ENCODE data around the gene LIPK. TPM values are rescaled to one million over a fixed set of nuclear protein-coding genes. Genes with fewer than 3 reads are reported as not detected.
A peak's percentile ranks its signal among the peaks of the same experiment; 100 is the strongest.

The LIPK gene
- total RNA-seq, 6 experiments from 2014 or later: not detected

- TF ChIP-seq, protein P1, sequence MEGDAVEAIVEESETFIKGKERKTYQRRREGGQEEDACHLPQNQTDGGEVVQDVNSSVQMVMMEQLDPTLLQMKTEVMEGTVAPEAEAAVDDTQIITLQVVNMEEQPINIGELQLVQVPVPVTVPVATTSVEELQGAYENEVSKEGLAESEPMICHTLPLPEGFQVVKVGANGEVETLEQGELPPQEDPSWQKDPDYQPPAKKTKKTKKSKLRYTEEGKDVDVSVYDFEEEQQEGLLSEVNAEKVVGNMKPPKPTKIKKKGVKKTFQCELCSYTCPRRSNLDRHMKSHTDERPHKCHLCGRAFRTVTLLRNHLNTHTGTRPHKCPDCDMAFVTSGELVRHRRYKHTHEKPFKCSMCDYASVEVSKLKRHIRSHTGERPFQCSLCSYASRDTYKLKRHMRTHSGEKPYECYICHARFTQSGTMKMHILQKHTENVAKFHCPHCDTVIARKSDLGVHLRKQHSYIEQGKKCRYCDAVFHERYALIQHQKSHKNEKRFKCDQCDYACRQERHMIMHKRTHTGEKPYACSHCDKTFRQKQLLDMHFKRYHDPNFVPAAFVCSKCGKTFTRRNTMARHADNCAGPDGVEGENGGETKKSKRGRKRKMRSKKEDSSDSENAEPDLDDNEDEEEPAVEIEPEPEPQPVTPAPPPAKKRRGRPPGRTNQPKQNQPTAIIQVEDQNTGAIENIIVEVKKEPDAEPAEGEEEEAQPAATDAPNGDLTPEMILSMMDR (IDR thresholded peaks at IDR 0.05): no peak
- H3K27me3 Mint-ChIP-seq (ENCODE audit: insufficient read depth): peaks cover 37% of the 10 kb centered on the region
- H3K4me1 Mint-ChIP-seq (ENCODE audit: low read depth): no peaks in the 10 kb centered on the region
- H3K36me3 Mint-ChIP-seq (ENCODE audit: low read depth): no peaks in the 10 kb centered on the region
- H3K9me3 Mint-ChIP-seq: no peaks in the 10 kb centered on the region
- H3K4me3 Mint-ChIP-seq: no peak overlapping the region
- H3K27ac Mint-ChIP-seq: no peak overlapping the region
- no peak for DNase-seq
Measured at GRCh38 chr10:88721392-88721791, 15.3 kb downstream of the LIPK start.

DNA sequence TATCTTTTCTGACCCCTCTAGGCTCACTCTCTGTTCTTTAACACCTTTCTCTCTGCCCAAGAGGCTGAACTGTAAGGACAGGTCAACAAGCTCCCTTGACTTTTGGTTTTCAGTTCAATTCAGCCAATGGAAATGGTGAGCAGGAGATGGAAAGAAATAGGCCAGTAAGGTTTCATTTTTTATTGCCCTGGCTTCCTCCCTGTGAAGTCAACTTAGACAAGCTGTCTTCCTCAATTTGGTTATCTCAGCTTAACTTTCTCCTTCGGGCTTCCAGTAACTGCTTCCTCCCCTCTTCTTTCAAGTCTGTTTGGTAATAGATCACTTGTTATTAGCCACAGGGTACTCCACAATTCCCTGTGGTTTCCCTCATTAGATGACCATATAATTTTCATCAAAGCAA is 19.7 kb downstream of the LIPK start:
- Mint-ChIP-seq H3K4me3 (no peak overlapping the region), H3K9me3 (no peaks in the 10 kb centered on the region), H3K4me1 (ENCODE audit: low read depth) (no peaks in the 10 kb centered on the region), H3K27me3 (ENCODE audit: insufficient read depth) (peaks cover 33% of the 10 kb centered on the region), H3K36me3 (ENCODE audit: low read depth) (no peaks in the 10 kb centered on the region), H3K27ac (no peak overlapping the region)
- TF ChIP-seq, protein P1 (IDR thresholded peaks at IDR 0.05): no peak
- DNase-seq: no peak

DNA sequence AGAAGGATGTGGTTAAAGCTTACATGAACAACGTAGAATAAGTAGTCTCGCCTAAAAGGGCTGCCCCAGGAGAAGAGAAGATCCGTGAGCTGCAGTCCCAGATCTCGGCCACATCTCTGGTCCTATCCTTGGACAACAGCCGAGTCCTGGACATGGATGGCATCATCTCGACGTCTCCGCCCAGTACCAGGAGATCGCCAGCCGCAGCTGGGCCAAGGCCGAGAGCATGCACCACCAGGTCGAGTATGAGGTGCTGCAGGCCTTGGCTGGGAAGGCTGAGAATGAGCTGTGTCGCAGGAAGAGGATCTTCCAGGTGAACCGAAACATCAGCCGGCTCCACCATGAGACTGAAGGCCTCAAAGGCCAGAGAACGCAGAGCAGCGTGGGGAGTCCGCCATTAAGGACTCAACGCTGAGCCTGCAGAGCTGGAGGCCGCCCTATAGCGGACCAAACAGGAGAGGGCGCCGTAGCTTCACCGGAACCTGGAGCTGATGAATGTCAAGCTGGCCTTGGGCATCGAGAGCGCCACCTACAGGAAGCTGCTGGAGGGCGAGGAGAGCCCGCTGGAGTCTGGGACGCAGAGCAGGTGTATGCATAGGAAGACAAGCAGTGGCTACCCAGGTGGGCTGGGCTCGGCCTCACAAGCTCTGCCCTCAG is 22.2 kb downstream of the LIPK start:
- Mint-ChIP-seq H3K27ac (no peak overlapping the region), H3K27me3 (ENCODE audit: insufficient read depth) (peaks cover 27% of the 10 kb centered on the region), H3K36me3 (ENCODE audit: low read depth) (no peaks in the 10 kb centered on the region), H3K4me3 (no peak overlapping the region), H3K4me1 (ENCODE audit: low read depth) (no peaks in the 10 kb centered on the region; the same call in 1 of the 2 replicates), H3K9me3 (no peaks in the 10 kb centered on the region)
- TF ChIP-seq, protein P1 (IDR thresholded peaks at IDR 0.05): peak; percentile 67
- no peak for DNase-seq

DNA sequence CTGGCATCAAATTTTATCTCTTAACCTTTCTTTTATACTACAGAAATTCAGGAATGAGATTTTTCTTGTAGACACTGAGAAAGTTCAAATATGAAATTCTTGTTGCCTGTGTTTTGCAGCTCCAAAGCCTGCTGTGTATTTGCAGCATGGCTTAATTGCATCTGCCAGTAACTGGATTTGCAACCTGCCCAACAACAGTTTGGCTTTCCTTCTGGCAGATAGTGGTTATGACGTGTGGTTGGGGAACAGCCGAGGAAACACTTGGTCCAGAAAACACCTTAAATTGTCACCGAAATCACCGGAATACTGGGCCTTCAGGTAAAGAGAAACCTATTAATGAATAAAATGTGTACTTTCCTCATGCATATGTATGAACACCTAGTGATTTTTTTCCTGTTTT is 24.8 kb downstream of the LIPK start:
- DNase-seq: no peak
- no peaks in the 10 kb centered on the region for H3K9me3 Mint-ChIP-seq
- TF ChIP-seq, protein P1 (IDR thresholded peaks at IDR 0.05): no peak
- no peak overlapping the region for H3K4me3 Mint-ChIP-seq
- peaks cover 11% of the 10 kb centered on the region for H3K4me1 Mint-ChIP-seq (ENCODE audit: low read depth)
- H3K36me3 Mint-ChIP-seq (ENCODE audit: low read depth): no peaks in the 10 kb centered on the region
- H3K27me3 Mint-ChIP-seq (ENCODE audit: insufficient read depth): peaks cover 15% of the 10 kb centered on the region
- H3K27ac Mint-ChIP-seq: no peak overlapping the region

GRCh38 chr10:88731296-88731695 is 25.2 kb downstream of the LIPK start:
- H3K9me3 Mint-ChIP-seq: no peaks in the 10 kb centered on the region
- no peak overlapping the region for H3K4me3 Mint-ChIP-seq
- DNase-seq: no peak
- H3K4me1 Mint-ChIP-seq (ENCODE audit: low read depth): peaks cover 15% of the 10 kb centered on the region
- H3K27me3 Mint-ChIP-seq (ENCODE audit: insufficient read depth): peaks cover 11% of the 10 kb centered on the region
- no peaks in the 10 kb centered on the region for H3K36me3 Mint-ChIP-seq (ENCODE audit: low read depth)
- TF ChIP-seq, protein P1 (IDR thresholded peaks at IDR 0.05): no peak
- H3K27ac Mint-ChIP-seq: no peak overlapping the region

All from HFFc6 (cell line).